Measurements from ENCODE around the gene BMP5. TPM values are rescaled to one million over a fixed set of nuclear protein-coding genes. Genes with fewer than 3 reads are reported as not detected.

Gene BMP5
- total RNA-seq, 1 donor from 2014 or later, result 0.50 TPM

DNA sequence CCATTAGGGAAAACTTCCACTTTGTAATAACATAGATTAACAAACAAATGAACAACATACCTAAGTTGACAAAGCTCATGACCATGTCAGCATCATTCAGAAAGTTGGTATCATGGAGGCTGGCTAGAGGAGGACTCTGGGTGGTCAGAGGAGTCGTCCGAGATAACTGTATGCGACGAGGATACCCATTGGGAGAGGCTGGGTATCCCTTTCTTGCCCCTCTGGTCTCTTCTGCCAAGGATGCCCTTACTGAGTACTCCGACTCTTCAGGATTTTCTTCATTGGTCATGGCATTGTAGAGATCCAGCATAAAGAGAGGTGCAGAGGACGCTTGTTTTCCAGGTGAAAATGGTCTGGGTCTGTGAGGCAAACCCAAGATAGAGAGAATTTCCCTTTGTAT lies 1.1 kb downstream of the BMP5 start:
- Histone ChIP-seq H3K4me2 (ENCODE audit: low read length) (no peak overlapping the region), H3K27me3 (ENCODE audit: insufficient read depth, low read length) (no peaks in the 10 kb centered on the region), H3K9me3 (ENCODE audit: insufficient read depth, low read depth, low read length) (no peaks in the 10 kb centered on the region), H3K79me2 (ENCODE audit: insufficient read depth, low read length) (no peaks in the 10 kb centered on the region), H3K36me3 (ENCODE audit: insufficient read depth, low read length) (no peaks in the 10 kb centered on the region), H3K4me1 (ENCODE audit: insufficient read depth, low read length) (no peaks in the 10 kb centered on the region), H3K4me3 (ENCODE audit: insufficient read depth, low read depth, low read length) (no peak overlapping the region), H4K20me1 (ENCODE audit: insufficient read depth, low read length) (no peaks in the 10 kb centered on the region), H2AFZ (ENCODE audit: low read depth, low read length) (no peak overlapping the region), H3K9ac (ENCODE audit: low read length) (no peak overlapping the region), H3K27ac (ENCODE audit: low read depth, low read length) (no peak overlapping the region)
- Mint-ChIP-seq H3K27ac (ENCODE audit: unreplicated experiment) (no peak overlapping the region), H3K4me1 (ENCODE audit: low read depth, unreplicated experiment) (peaks cover 7% of the 10 kb centered on the region), H3K27me3 (ENCODE audit: low read depth, unreplicated experiment) (no peaks in the 10 kb centered on the region), H3K9me3 (ENCODE audit: unreplicated experiment) (no peaks in the 10 kb centered on the region), H3K36me3 (ENCODE audit: low read depth, unreplicated experiment) (no peaks in the 10 kb centered on the region), H3K4me3 (ENCODE audit: unreplicated experiment) (no peak overlapping the region)
- TF ChIP-seq CTCF (IDR thresholded peaks at IDR 0.05; ENCODE audit: insufficient read depth, low read depth, low read length) (no peak), EZH2 (IDR thresholded peaks at IDR 0.05; ENCODE audit: insufficient read depth, low read length) (no peak)
- DNase-seq (ENCODE audit: low read depth) (no peak), FAIRE-seq (no peak)

GRCh38 chr6:55872866-55873265 lies 2.5 kb downstream of the BMP5 start:
- Histone ChIP-seq H3K27ac (ENCODE audit: low read depth, low read length) (no peak overlapping the region), H3K4me1 (ENCODE audit: insufficient read depth, low read length) (no peaks in the 10 kb centered on the region), H3K27me3 (ENCODE audit: insufficient read depth, low read length) (no peaks in the 10 kb centered on the region), H3K36me3 (ENCODE audit: insufficient read depth, low read length) (no peaks in the 10 kb centered on the region), H3K4me2 (ENCODE audit: low read length) (no peak overlapping the region), H2AFZ (ENCODE audit: low read depth, low read length) (no peak overlapping the region), H4K20me1 (ENCODE audit: insufficient read depth, low read length) (no peaks in the 10 kb centered on the region), H3K79me2 (ENCODE audit: insufficient read depth, low read length) (no peaks in the 10 kb centered on the region), H3K9me3 (ENCODE audit: insufficient read depth, low read depth, low read length) (no peaks in the 10 kb centered on the region), H3K9ac (ENCODE audit: low read length) (no peak overlapping the region), H3K4me3 (ENCODE audit: insufficient read depth, low read depth, low read length) (no peak overlapping the region)
- H3K4me3 Mint-ChIP-seq (ENCODE audit: unreplicated experiment), result no peak overlapping the region
- no peaks in the 10 kb centered on the region for H3K27me3 Mint-ChIP-seq (ENCODE audit: low read depth, unreplicated experiment)
- TF ChIP-seq CTCF (IDR thresholded peaks at IDR 0.05; ENCODE audit: insufficient read depth, low read depth, low read length) (no peak), EZH2 (IDR thresholded peaks at IDR 0.05; ENCODE audit: insufficient read depth, low read length) (no peak)
- no peak for DNase-seq (ENCODE audit: low read depth)
- H3K9me3 Mint-ChIP-seq (ENCODE audit: unreplicated experiment), result no peaks in the 10 kb centered on the region
- H3K27ac Mint-ChIP-seq (ENCODE audit: unreplicated experiment), result no peak overlapping the region
- H3K36me3 Mint-ChIP-seq (ENCODE audit: low read depth, unreplicated experiment), result no peaks in the 10 kb centered on the region
- no peak for FAIRE-seq
- peaks cover 12% of the 10 kb centered on the region for H3K4me1 Mint-ChIP-seq (ENCODE audit: low read depth, unreplicated experiment)

GRCh38 chr6:55870181-55870813 lies 5.1 kb downstream of the BMP5 start:
- no peaks in the 10 kb centered on the region for H3K4me1 ChIP-seq (ENCODE audit: insufficient read depth, low read length)
- no peak overlapping the region for H2AFZ ChIP-seq (ENCODE audit: low read depth, low read length)
- H3K9ac ChIP-seq (ENCODE audit: low read length), result no peak overlapping the region
- no peaks in the 10 kb centered on the region for H4K20me1 ChIP-seq (ENCODE audit: insufficient read depth, low read length)
- H3K27me3 ChIP-seq (ENCODE audit: insufficient read depth, low read length), result no peaks in the 10 kb centered on the region
- H3K9me3 Mint-ChIP-seq (ENCODE audit: unreplicated experiment), result no peaks in the 10 kb centered on the region
- DNase-seq (ENCODE audit: low read depth) (no peak), FAIRE-seq (no peak)
- no peaks in the 10 kb centered on the region for H3K36me3 ChIP-seq (ENCODE audit: insufficient read depth, low read length)
- no peaks in the 10 kb centered on the region for H3K36me3 Mint-ChIP-seq (ENCODE audit: low read depth, unreplicated experiment)
- H3K9me3 ChIP-seq (ENCODE audit: insufficient read depth, low read depth, low read length), result no peaks in the 10 kb centered on the region
- H3K79me2 ChIP-seq (ENCODE audit: insufficient read depth, low read length), result no peaks in the 10 kb centered on the region
- no peak for TF ChIP-seq CTCF (IDR thresholded peaks at IDR 0.05; ENCODE audit: insufficient read depth, low read depth, low read length)
- no peak for TF ChIP-seq EZH2 (IDR thresholded peaks at IDR 0.05; ENCODE audit: insufficient read depth, low read length)
- H3K4me3 ChIP-seq (ENCODE audit: insufficient read depth, low read depth, low read length), result no peak overlapping the region
- no peak overlapping the region for H3K4me2 ChIP-seq (ENCODE audit: low read length)
- H3K27ac Mint-ChIP-seq (ENCODE audit: unreplicated experiment), result no peak overlapping the region
- peaks cover 11% of the 10 kb centered on the region for H3K4me1 Mint-ChIP-seq (ENCODE audit: low read depth, unreplicated experiment)
- no peaks in the 10 kb centered on the region for H3K27me3 Mint-ChIP-seq (ENCODE audit: low read depth, unreplicated experiment)
- no peak overlapping the region for H3K27ac ChIP-seq (ENCODE audit: low read depth, low read length)
- no peak overlapping the region for H3K4me3 Mint-ChIP-seq (ENCODE audit: unreplicated experiment)
